Vagina (tissue), 2 donors: ENCODE data around the gene PTK7. TPM values are rescaled to one million over a fixed set of nuclear protein-coding genes. Genes with fewer than 3 reads are reported as not detected.
A peak's percentile ranks its signal among the peaks of the same experiment; 100 is the strongest.

ENCODE experiments used
- DNase-seq, 2 donors: peaks; one replicate each; pipeline ENCODE4 v3.0.0-alpha.2; 2017; ENCODE audit errors: extremely low spot score in 2 of 2
- H3K27ac ChIP-seq: fragments of 200-600 bp; sonication (generic); one replicate; pipeline ENCODE4 v1.5.1; 2019
- H3K27me3 ChIP-seq: fragments of 200-600 bp; sonication (generic); one replicate; pipeline ENCODE4 v1.5.1; 2019
- H3K36me3 ChIP-seq, 2 donors: fragments of 200-600 bp; sonication (generic); one replicate each; pipeline ENCODE4 v1.5.1; 2017 to 2019
- H3K4me1 ChIP-seq: fragments of 200-600 bp; sonication (generic); one replicate; pipeline ENCODE4 v1.5.1; 2019
- H3K4me3 ChIP-seq, 2 donors: fragments of 200-600 bp; sonication (generic); 1 replicate in 1 of 2; 2 replicates in 1 of 2; pipeline ENCODE4 v1.5.1; 2016 to 2019
- H3K9me3 ChIP-seq: fragments of 200-600 bp; sonication (generic); one replicate; pipeline ENCODE4 v1.5.1; 2019
- CTCF ChIP-seq, 3 experiments: fragments of 450-650 bp in 2 of 3; fragments of 200-600 bp in 1 of 3; sonication (generic) in 1 of 3; IDR thresholded peaks; one replicate each; pipeline ENCODE4 v1.5.1; 2017 to 2019; ENCODE audit warnings: antibody characterized with exemption in 3 of 3, mild to moderate bottlenecking in 2 of 3, moderate library complexity in 2 of 3
- POLR2A ChIP-seq, 2 donors: fragments of 450-650 bp; IDR thresholded peaks; one replicate each; pipeline ENCODE4 v1.6.1; 2017; ENCODE audit warnings: antibody characterized with exemption in 2 of 2, mild to moderate bottlenecking in 2 of 2, moderate library complexity in 2 of 2
- POLR2AphosphoS5 ChIP-seq, 2 donors: sonication (generic); formaldehyde crosslinking; IDR thresholded peaks; one replicate each; pipeline ENCODE4 v1.9.0; 2017; ENCODE audit warnings: antibody characterized with exemption in 2 of 2, mild to moderate bottlenecking in 2 of 2, low read depth in 1 of 2; ENCODE audit not compliant: insufficient read depth in 1 of 2
- intact Hi-C: fragments of 100-400 bp; cut with DNase I; formaldehyde crosslinking; loops from one replicate; pipeline ENCODE4 v1.15.1; 2023
- total RNA-seq: library from RNA; depleted of rRNA; stranded (reverse); fragments of >200 nt; gene quantifications from one replicate; pipeline ENCODE4 v1.2.3, GENCODE V29; 2016

PTK7 gene
- total RNA-seq, 1 donor from 2014 or later: 62.1 TPM

- no peaks in the 10 kb centered on the region for H3K9me3 ChIP-seq
- peak; percentile 100 for DNase-seq
- TF ChIP-seq POLR2A (IDR thresholded peaks at IDR 0.05) (peak in 1 of 2 donors; percentile 74), POLR2AphosphoS5 (IDR thresholded peaks at IDR 0.05; ENCODE audit: insufficient read depth in 1 of 2, low read depth in 1 of 2) (peak; percentile 92 to 95), CTCF (IDR thresholded peaks at IDR 0.05) (no peak)
- intact Hi-C loops: no loop called here
- H3K36me3 ChIP-seq: peaks cover 0 to 22% of the 10 kb centered on the region in 2 donors
- H3K27ac ChIP-seq: peak within 1 kb of the TSS; percentile 89
- peaks cover 37% of the 10 kb centered on the region for H3K4me1 ChIP-seq
- no peaks in the 10 kb centered on the region for H3K27me3 ChIP-seq
- peak within 1 kb of the TSS; percentile 75 to 82 for H3K4me3 ChIP-seq
These were observed 16.7 kb upstream of the PTK7 start, which contains the start of the genes KLC4 and MRPL2 for GRCh38 chr6:43059168-43060033. KLC4 (plus strand) TSS chr6:43059631; CDS start chr6:43061336, 1,705 bp downstream. MRPL2 (minus strand) TSS chr6:43059434; CDS start chr6:43059381, 53 bp downstream.

GRCh38 chr6:43060034-43060754 lies 15.9 kb upstream of the PTK7 start:
- peak overlapping the region; percentile 89 for H3K27ac ChIP-seq
- no peak for TF ChIP-seq CTCF (IDR thresholded peaks at IDR 0.05)
- no peak for TF ChIP-seq POLR2AphosphoS5 (IDR thresholded peaks at IDR 0.05; ENCODE audit: insufficient read depth in 1 of 2, low read depth in 1 of 2)
- TF ChIP-seq POLR2A (IDR thresholded peaks at IDR 0.05): no peak
- H3K36me3 ChIP-seq: peaks cover 0 to 24% of the 10 kb centered on the region in 2 donors
- H3K4me3 ChIP-seq: peak overlapping the region; percentile 75 to 82
- H3K27me3 ChIP-seq: no peaks in the 10 kb centered on the region
- no peaks in the 10 kb centered on the region for H3K9me3 ChIP-seq
- no peak for DNase-seq
- H3K4me1 ChIP-seq: peaks cover 32% of the 10 kb centered on the region
- intact Hi-C loops: no loop called here

GRCh38 chr6:43060755-43061633 lies 15.1 kb upstream of the PTK7 start:
- Histone ChIP-seq H3K27me3 (no peaks in the 10 kb centered on the region), H3K36me3 (peaks cover 0 to 28% of the 10 kb centered on the region in 2 donors), H3K9me3 (no peaks in the 10 kb centered on the region), H3K27ac (peak overlapping the region; percentile 89), H3K4me1 (peaks cover 32% of the 10 kb centered on the region), H3K4me3 (peak overlapping the region; percentile 75 to 82)
- DNase-seq: no peak
- TF ChIP-seq POLR2AphosphoS5 (IDR thresholded peaks at IDR 0.05; ENCODE audit: insufficient read depth in 1 of 2, low read depth in 1 of 2): no peak
- TF ChIP-seq POLR2A (IDR thresholded peaks at IDR 0.05): no peak
- TF ChIP-seq CTCF (IDR thresholded peaks at IDR 0.05): no peak
- intact Hi-C loops: no loop called here

- DNase-seq: no peak
- no peaks in the 10 kb centered on the region for H3K9me3 ChIP-seq
- no peak overlapping the region for H3K27ac ChIP-seq
- no peaks in the 10 kb centered on the region for H3K27me3 ChIP-seq
- peaks cover 32% of the 10 kb centered on the region for H3K4me1 ChIP-seq
- no peak overlapping the region for H3K4me3 ChIP-seq
- intact Hi-C loops: no loop called here
- no peak for TF ChIP-seq POLR2A (IDR thresholded peaks at IDR 0.05)
- TF ChIP-seq CTCF (IDR thresholded peaks at IDR 0.05): no peak
- no peak for TF ChIP-seq POLR2AphosphoS5 (IDR thresholded peaks at IDR 0.05; ENCODE audit: insufficient read depth in 1 of 2, low read depth in 1 of 2)
- H3K36me3 ChIP-seq: peaks cover 0 to 33% of the 10 kb centered on the region in 2 donors
These were observed 14.3 kb upstream of the PTK7 start for GRCh38 chr6:43061861-43062260.
